ENCODE data around the gene KCNQ1.

The KCNQ1 gene

DNA sequence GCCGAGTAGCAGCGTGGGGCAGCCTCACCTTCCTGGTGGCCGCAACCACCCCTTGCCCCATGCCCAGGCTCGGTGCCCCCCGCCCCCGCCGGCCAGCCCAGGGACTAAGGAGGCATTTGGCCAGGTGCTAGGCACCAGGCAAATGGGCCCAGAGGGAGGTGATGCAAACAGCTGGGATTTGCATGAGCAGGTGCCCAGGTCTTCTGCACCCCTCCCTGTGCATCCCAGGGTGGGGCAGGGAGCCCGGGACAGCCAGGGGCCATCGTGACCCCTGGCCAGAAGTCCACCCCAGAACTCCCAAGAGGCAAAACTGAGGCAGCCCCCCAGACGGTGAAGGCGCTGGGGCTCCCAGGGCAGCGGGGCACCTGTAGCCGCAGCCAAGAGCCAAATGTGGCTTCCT, 18.6 kb upstream of the KCNQ1 start:
- no peak for DNase-seq

DNA sequence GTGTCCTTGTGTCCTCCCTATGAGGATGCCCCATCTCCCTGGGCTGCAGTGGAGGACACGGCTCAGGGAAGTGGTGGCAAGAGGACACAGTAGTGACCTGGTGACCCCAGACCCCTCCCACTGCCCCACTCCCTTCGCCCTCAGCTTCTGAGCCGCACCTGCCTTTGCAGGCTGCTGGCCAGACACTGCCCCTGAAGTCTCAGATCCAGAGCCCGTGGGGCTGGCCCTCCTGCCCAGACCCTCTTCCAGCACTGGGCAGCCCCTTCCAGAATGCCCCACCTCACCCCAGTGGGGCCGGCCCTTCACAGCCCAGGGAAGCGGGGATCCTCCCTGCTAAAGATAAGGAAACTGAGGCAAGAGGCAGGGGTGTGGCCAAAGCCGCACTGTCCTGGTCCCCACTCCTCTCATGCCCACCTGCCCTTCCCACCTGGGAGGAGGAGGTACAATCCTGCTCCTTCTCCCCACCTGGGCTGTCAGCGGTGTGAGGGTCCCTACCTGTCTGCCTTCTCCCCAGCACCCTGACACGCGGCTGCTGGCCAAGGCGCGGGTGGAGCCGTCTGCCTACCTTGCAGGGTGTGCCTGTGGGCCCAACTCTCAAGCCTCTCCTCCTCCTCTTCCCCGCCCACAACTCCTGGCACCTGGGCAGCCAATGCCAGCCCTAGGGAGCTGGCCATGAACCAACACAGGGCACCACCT, 17.8 kb upstream of the KCNQ1 start:
- no peak for DNase-seq

GRCh38 chr11:2427721-2428321, 17.0 kb upstream of the KCNQ1 start:
- DNase-seq = no peak

GRCh38 chr11:2428322-2428795, 16.4 kb upstream of the KCNQ1 start:
- peak; percentile 90 for DNase-seq

GRCh38 chr11:2431395-2431794, 13.4 kb upstream of the KCNQ1 start:
- no peak for DNase-seq

DNA sequence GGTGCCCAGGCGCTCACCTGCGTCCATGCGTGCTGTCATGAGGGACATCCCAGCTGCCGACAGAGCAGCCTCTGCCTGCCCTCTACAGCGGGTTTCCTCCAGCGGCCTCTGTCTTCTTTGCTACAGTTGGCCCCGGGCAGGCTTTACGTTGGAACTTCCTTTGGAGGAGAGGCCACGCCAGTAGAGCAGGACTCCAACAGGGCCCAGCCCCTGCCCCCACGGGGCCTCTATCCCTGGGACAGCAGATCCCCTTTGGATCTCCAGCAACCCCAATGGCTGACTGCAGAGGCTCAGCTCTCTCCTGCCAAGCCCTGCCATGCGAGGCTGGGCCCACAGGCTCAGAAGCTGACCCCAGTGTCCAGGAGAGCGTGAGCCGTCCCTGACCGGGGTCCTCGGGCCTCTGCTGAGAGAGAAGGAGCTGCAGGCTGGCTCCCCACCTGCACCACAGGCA, 12.6 kb upstream of the KCNQ1 start:
- no peak for DNase-seq

GRCh38 chr11:2432628-2433071, 12.2 kb upstream of the KCNQ1 start:
- no peak for DNase-seq

DNA sequence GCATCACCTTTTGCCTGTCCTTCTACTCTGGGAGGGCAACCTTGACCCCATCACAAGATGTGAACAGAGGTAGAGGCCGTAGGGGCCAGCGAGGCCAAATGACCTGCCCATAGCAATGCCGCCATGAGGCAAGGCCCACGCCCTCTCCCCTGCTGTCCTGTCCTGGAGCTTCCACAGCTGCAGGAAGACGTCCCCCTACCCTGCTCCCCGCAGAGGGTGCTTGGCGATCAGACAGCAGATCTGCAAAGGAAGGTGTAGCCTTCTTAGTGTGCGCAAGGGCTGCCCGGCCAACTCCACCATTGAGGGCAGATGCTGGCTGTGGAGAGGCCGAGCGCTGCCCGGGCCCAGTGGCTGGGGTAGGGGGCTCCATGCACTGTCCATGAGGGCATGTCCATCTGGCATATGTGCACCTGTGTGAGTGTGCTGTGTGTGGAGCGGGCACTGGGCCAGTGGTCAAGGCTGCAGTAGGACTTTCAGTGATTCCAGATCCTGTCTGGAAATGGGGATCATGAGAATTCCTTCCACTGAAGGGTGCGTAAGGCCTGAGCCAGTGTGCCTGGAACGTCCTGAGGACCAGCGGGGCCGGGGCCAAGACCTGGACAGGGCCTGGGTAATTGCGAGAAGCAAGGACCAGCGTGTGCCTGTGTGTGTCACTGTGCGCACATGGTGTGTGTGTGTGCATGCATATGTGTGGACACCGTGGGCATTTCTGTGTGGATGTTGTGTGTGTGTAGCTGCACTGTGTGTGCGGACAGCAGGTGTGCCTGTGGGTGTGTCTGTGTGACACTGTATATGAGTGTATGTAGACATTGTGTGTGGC, 11.5 kb upstream of the KCNQ1 start:
- peak; percentile 7 for DNase-seq

GRCh38 chr11:2434008-2434407, 10.8 kb upstream of the KCNQ1 start:
- peak; percentile 4 for DNase-seq

DNA sequence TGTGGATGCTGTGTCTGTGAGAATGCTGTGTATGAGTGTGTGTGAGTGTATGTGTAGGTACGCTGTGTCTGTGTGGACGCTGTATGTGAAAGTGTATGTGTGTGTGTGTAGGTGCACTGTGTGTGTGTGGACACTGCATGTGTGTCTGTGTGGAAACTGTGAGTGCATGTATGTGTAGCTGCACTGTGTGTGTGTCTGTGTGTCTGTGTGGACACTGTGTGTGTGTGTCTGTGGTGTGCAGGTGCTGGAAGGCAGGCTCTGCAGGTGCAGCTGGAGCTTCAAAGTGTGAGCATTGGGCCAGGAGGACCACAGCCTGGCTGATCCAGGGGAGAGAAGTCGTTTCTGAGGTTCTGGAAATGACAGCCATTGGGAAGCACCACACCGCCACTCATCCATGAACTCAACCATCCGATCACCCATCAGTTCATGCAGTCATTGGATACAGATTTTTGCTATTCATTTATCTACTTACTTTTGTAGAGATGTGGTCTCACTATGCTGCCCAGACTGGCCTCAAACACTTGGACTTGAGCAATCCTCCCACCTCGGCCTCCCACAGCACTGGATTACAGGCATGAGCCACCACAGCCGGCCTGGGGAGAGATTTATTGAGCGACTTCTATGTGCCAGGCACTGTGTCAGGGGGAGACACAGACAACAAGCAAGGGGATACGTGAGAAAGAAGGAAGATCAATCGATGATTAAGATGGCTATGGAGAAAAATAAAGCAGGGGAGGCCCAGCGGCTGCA, 10.1 kb upstream of the KCNQ1 start:
- DNase-seq = peak; percentile 3

- peak; percentile 4 for DNase-seq
Observed at GRCh38 chr11:2435288-2436012, 9.4 kb upstream of the KCNQ1 start.

- DNase-seq = peak; percentile 8
Observed at GRCh38 chr11:2436013-2436520, 8.7 kb upstream of the KCNQ1 start.

DNA sequence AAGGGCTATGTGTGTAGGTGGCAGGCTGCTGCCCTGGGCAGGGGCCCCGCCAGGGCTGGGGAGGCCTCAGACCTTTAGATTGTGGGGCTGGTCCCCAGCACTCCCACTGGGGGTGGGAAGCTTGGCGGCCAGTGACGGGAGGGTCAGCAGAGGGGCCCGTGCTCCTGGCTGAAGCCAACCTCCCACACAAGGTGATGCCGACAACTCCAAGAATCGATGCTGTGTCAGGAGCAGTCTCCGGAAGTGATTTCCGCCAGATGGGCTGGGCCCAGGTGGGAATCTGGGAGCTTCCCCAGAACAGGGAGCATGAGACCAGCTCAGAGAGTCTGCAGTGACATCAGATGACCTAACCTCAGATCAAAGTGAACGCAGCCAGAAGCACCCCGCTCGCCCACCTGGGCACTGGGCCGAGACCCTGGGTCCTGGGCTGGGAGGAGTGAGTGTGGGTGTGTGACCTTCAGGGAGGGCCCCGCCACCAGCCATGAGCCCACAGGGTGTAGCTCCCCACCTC, 8.2 kb upstream of the KCNQ1 start:
- DNase-seq = peak; percentile 6

DNA sequence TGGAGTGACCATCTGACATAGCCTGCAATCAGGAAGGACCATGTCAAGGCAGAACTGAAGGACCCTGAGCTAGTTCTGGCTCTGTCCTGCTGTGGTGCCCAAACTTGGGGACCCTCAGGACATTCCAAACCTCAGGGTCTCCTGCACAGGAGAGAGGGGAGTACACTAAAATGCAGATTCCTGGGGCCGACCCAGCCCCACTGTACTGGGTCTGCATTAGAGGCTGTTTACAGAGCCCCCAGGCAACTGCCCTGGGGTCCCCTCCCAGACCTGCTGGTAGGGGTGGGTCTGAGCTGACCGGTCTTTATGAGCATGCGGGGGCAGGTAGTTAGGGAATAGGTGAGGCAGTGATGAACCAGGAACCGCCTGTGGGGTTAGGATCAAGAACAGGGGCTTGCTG, 7.3 kb upstream of the KCNQ1 start:
- DNase-seq = peak; percentile 6

GRCh38 chr11:2439820-2440219, 5.0 kb upstream of the KCNQ1 start:
- no peak for DNase-seq

GRCh38 chr11:2440646-2441045, 4.2 kb upstream of the KCNQ1 start:
- peak; percentile 6 for DNase-seq

- DNase-seq = peak; percentile 12
Observed at GRCh38 chr11:2441171-2441570, 3.6 kb upstream of the KCNQ1 start.

- peak; percentile 0 for DNase-seq
Observed at GRCh38 chr11:2442589-2442988, 2.2 kb upstream of the KCNQ1 start.

DNA sequence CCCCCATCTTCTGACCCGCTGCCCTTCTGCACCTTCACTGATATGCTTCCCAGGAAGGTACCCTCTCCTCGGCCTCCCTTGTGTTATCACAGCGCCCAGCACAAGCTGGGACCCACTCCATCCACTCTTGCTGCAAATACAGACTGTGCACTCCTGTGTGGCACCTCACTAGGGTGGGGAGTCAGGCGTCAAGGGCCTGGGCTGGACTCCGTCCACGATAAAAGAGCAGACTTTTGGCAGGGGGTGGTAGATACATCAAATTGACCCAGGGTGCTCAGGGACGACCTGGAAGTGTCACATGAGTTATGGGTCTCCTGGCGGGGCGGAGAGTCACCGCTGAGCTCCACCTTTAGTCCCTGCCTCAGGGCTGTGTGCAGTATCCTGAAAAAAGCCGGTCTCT, 1.4 kb upstream of the KCNQ1 start:
- DNase-seq = peak; percentile 10

DNA sequence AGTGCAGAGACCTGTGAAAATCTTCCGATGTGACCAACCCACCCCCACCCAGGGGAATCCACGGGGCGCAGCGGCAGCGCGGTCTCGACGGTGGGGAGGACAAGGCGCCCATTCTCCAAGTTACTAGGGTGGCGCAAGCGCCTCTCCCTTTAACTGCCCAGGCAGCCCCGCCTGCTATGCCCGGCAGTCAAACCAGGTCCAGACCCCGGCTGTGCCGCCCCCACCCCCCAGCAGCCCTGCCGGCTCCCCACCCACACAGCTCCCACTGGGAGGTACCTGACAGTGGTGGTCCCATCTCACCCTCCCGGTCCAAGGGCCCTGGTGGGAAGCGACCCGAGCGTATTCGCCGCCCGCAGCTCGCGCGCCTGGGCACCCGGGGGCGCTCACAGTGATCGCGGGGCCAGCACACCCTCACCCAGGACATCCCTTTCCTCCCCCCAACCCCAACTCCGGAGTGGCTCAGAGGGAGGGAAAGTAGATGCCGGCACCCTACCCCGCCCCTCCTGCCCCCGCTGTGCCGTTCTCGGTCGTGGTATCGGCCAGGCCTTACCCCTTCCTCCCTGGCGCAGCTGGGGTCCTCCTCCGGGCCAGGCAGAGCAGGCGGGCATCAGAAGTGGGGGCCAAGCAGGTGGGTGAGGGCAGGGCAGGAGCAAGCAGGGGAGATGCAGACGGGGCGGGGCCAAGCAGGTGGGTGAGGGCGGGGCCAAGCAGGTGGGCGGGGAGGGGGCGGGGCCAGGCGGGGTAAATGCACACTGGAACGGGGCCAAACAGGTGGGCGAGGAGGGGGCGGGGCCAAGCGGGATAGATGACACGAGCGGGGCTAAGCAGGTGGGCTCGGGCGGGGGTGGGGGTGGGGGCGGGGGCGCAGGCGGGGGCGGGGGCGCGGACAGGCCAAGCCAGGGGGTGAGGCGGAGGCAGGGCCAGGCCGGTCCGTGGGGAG, 657 bp upstream of the KCNQ1 start, which contains the start of gene TRPM5:
TRPM5 (minus strand) TSS at position 634 of the 940 bp plus-strand sequence. CDS start 21,478 bp downstream, outside the sequence.
- peak; percentile 78 for DNase-seq

Measured in activated CD8-positive, alpha-beta memory T cell treated with anti-CD3 and anti-CD28 coated beads, Interleukin-2, amount 50 U/mL, for 4 hours (primary cell).